Vagina (tissue), 2 donors: ENCODE data around the gene NANS.

Experiments used
- POLR2AphosphoS5 ChIP-seq, 2 donors: sonication (generic); formaldehyde crosslinking; IDR thresholded peaks; one replicate each; pipeline ENCODE4 v1.9.0; 2017; ENCODE audit warnings: antibody characterized with exemption in 2 of 2, mild to moderate bottlenecking in 2 of 2, low read depth in 1 of 2; ENCODE audit not compliant: insufficient read depth in 1 of 2
- TF ChIP-seq, protein P1 (sequence below), 3 experiments: fragments of 450-650 bp in 2 of 3; fragments of 200-600 bp in 1 of 3; sonication (generic) in 1 of 3; IDR thresholded peaks; one replicate each; pipeline ENCODE4 v1.5.1; 2017 to 2019; ENCODE audit warnings: antibody characterized with exemption in 3 of 3, mild to moderate bottlenecking in 2 of 3, moderate library complexity in 2 of 3

DNA sequence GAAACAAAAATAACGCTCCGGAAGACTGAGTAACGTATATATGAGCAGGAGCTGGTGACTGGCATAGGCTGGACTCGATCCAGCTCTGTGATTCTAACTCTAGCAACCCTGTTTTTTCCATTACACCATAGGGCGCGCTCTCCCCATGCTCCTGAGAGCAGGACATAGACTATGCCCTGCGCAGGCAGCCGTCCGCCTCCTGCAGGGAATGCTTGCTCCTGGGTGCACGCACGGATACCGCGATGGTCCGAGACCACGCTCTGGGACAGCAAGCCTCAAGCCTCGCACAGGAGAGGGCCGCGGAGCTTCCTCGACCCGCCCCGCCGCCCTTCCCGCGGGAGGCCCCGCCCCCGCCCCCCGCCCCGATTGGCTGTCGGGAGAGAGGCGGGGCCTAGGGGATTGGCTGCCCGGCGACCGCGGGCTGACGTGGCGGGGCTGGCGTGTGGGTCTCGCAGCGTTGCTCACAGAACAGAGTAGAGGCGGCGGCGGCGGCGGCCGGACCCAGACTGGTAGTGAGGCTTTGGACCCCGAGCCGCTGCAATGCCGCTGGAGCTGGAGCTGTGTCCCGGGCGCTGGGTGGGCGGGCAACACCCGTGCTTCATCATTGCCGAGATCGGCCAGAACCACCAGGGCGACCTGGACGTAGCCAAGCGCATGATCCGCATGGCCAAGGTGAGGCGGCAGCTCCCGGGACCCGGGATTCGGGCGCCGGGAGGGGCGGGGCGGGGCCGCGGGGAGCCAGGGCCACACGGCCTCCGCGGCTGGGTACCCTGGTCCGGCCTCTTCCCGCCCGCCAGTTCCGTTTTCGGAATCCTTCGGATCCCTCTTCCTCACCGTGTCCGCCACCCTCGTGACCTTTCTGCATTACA lies at the start of gene NANS:
- TF ChIP-seq, protein P1, sequence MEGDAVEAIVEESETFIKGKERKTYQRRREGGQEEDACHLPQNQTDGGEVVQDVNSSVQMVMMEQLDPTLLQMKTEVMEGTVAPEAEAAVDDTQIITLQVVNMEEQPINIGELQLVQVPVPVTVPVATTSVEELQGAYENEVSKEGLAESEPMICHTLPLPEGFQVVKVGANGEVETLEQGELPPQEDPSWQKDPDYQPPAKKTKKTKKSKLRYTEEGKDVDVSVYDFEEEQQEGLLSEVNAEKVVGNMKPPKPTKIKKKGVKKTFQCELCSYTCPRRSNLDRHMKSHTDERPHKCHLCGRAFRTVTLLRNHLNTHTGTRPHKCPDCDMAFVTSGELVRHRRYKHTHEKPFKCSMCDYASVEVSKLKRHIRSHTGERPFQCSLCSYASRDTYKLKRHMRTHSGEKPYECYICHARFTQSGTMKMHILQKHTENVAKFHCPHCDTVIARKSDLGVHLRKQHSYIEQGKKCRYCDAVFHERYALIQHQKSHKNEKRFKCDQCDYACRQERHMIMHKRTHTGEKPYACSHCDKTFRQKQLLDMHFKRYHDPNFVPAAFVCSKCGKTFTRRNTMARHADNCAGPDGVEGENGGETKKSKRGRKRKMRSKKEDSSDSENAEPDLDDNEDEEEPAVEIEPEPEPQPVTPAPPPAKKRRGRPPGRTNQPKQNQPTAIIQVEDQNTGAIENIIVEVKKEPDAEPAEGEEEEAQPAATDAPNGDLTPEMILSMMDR (IDR thresholded peaks at IDR 0.05), result no peak
- TF ChIP-seq POLR2AphosphoS5 (IDR thresholded peaks at IDR 0.05; ENCODE audit: insufficient read depth in 1 of 2, low read depth in 1 of 2), result peak in 1 of 2 donors; percentile 97
